GM13976 (cell line): ENCODE results near the gene GRK5.

Source experiments
- DNase-seq: peaks from one replicate; pipeline ENCODE4 v3.0.0; 2012; ENCODE audit warnings: low spot score
- in situ Hi-C: fragments of 300-500 bp; cut with MboI; formaldehyde crosslinking; loops from one replicate; pipeline ENCODE4 v1.12.0; 2022; ENCODE audit warnings: low sequenced_read_pairs, mixed read lengths, inconsistent platforms; ENCODE audit not compliant: unreplicated experiment
- TF ChIP-seq, protein P1 (sequence below): IDR thresholded peaks from 2 replicates; pipeline ENCODE4 v1.5.1; 2012; ENCODE audit warnings: borderline replicate concordance, mild to moderate bottlenecking; ENCODE audit not compliant: insufficient read depth; ENCODE audit errors: extremely low read depth, missing control alignments, control extremely low read depth

The GRK5 gene

DNA sequence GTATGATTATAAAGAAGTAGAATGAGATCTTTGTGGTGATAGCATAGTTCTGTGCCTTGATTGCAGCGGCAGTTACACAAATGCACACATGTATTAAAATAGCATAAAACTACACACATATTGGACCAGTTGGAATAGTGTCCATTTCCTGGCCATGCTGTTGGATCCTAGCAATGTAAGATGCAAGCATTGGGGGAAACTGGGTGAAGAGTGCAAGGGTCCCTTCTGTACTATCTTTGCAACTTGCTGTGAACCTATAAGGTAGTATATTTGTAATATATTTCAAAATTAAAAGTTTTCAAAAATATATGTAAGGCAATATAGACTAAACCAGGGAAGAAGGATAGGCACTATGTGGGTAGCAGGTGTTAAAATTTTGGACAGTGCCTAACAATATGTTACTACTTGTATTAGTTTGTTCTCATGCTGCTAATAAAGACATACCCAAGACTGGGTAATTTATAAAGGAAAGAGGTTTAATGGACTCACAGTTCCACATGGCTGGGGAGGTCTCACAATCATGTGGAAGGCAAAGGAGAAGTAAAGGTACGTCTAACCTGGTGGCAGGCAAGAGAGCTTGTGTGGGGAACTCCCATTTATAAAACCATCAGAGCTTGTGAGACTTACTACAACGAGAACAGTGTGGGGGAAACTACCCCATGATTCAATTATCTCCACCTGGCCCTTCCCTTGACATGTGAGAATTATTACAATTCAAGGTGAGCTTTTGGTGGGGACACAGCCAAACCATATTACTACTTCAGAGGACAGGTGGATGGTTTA is 263.7 kb downstream of the GRK5 start:
- DNase-seq: no peak
- in situ Hi-C loops: no loop called here
- TF ChIP-seq, protein P1, sequence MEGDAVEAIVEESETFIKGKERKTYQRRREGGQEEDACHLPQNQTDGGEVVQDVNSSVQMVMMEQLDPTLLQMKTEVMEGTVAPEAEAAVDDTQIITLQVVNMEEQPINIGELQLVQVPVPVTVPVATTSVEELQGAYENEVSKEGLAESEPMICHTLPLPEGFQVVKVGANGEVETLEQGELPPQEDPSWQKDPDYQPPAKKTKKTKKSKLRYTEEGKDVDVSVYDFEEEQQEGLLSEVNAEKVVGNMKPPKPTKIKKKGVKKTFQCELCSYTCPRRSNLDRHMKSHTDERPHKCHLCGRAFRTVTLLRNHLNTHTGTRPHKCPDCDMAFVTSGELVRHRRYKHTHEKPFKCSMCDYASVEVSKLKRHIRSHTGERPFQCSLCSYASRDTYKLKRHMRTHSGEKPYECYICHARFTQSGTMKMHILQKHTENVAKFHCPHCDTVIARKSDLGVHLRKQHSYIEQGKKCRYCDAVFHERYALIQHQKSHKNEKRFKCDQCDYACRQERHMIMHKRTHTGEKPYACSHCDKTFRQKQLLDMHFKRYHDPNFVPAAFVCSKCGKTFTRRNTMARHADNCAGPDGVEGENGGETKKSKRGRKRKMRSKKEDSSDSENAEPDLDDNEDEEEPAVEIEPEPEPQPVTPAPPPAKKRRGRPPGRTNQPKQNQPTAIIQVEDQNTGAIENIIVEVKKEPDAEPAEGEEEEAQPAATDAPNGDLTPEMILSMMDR: no peak

DNA sequence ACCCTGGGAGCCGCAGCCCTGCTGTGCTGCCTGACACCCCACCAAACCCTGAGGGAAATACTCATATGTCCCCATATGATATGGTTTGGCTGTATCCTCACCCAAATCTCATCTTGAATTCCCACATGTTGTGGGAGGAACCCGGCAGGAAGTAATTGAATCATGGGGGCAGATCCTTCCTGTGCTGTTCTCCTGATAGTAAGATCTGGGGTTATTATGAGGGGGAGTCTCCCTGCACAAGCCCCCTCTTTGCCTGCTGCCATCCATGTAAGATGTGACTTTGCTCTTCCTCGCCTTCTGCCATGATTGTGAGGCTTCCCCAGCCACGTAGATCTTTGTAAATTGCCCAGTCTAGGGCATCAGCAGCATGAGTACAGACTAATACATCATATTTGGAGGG is 266.4 kb downstream of the GRK5 start:
- TF ChIP-seq, protein P1: no peak
- in situ Hi-C loops: no loop called here
- no peak for DNase-seq

DNA sequence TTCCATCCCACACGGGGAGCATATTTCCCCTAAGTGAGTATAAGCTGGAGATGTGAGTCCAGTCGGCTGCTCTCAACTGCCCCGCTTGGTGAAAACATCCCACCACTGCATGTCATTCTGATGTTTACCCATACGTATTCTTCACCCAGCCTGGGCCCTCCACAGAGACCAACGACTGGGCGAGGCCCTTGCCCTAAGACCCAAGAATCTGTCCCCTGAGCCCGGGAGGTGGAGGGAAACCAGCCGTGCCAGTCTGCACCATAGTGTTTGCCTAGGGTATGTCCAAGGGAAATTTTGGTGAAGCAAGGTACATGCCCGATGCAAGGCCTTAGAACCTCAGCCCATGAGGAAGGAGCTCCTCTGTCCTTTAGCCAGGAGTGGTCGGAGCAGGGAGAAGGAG is 267.2 kb downstream of the GRK5 start:
- DNase-seq: no peak
- TF ChIP-seq, protein P1: no peak
- in situ Hi-C loops: no loop called here

DNA sequence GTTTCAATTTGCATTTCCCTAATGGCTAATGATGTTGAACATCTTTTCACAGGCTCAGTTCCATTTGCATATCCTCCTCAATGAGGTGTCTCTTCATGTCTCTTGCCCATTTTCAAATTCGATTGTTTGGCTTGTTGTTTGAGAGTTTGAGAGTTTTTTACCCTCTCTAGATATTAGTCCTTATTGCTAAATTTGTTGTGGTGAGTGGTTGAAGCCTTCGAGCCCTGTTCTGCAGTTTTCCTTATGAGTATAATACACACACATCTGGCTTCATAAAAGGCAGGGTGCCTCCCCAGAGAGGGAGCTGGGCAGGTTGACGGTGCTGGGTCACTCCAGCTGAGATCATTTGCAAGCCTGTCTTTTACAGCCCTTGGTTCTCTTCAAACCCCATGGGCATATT is 270.1 kb downstream of the GRK5 start:
- no peak for DNase-seq
- TF ChIP-seq, protein P1: no peak
- in situ Hi-C loops: no loop called here

DNA sequence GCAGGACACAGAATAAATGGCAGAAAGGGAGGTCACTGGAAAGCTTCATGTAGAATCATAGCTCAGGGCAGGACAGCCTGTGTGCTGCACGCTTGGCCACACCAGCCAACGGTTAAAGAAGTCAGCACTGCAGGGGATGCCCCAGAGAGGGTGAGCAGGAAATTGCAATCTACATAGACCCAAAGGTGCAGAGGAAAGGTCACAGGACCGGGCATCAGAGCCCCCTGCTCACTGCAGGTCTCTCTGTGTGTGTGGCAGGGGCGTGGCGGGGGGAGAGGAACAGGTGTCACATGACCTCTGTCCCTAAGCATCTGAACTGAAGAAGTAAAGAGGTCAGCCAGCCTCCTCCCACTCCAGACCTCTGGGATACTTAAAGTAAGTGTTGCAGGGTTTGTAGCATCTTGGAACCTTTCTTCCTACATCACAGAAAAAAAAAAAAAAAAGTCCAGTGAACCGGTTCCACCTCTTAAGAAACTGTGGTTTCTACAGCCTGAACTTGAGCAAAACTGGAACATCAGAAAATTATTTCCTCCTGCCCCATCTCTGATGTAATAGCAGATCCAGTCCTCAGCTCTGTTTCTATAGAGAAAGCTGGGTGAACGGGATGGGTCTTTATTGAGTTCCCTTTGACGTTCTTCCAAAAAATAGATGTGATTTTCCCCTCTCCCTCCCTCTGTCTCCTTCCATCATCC is 270.9 kb downstream of the GRK5 start:
- DNase-seq: no peak
- in situ Hi-C loops: no loop called here
- TF ChIP-seq, protein P1: no peak

DNA sequence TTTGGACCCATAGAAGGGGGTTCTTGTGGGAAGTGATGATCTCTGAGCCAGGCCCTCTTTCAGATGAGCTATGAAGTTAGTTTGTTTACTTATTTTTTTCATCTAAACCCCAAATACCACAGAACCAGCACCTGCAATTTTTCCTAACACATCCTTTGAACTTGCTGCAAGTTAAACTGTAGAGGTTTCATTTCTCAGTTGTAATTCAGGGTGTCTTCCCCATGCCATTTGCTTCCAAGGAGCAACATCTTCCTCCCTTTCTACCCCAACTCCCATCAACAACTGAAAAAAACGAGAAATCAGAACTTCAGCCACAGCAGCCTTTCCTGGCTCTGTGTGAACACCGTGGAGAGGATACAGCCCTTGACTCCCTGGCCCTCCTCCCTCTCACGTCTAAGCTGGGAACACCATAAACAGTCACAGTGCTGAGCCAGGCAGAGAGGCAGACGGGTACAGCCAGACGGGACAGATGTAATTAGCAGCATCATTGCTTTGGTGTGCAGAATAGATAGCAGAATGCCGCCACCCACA is 271.5 kb downstream of the GRK5 start:
- no peak for DNase-seq
- TF ChIP-seq, protein P1: no peak
- in situ Hi-C loops: no loop called here
